DOHH2 (cell line): Measurements from ENCODE around the gene ATP6V0A1.

Experiments
- H3F3A ChIP-seq: fragments of 200-600 bp; sonication (generic), shearing (Covaris generic); 2 replicates; pipeline ENCODE4 v1.6.0; 2016; ENCODE audit warnings: antibody characterized with exemption, mild to moderate bottlenecking; ENCODE audit not compliant: control insufficient read depth, insufficient read depth
- H3K27ac ChIP-seq: fragments of 200-600 bp; sonication (generic); 2 replicates; pipeline ENCODE4 v1.5.1; 2014; ENCODE audit warnings: low read depth, mild to moderate bottlenecking, low read length, moderate library complexity
- H3K27me3 ChIP-seq: fragments of 200-600 bp; sonication (generic); 2 replicates; pipeline ENCODE4 v1.6.1; 2014; ENCODE audit warnings: mild to moderate bottlenecking, low read length, mixed read lengths; ENCODE audit not compliant: control insufficient read depth
- H3K36me3 ChIP-seq: fragments of 200-600 bp; sonication (generic); 2 replicates; pipeline ENCODE4 v1.6.1; 2014; ENCODE audit warnings: mild to moderate bottlenecking, low read length, moderate library complexity, mixed read lengths; ENCODE audit not compliant: control insufficient read depth
- H3K4me1 ChIP-seq: fragments of 200-600 bp; sonication (generic); 2 replicates; pipeline ENCODE4 v1.6.1; 2014; ENCODE audit warnings: mild to moderate bottlenecking, low read length, mixed read lengths; ENCODE audit not compliant: control insufficient read depth
- H3K4me2 ChIP-seq: fragments of 200-600 bp; sonication (generic); 2 replicates; pipeline ENCODE4 v1.6.0; 2014; ENCODE audit warnings: mild to moderate bottlenecking, low read length, moderate library complexity
- H3K4me3 ChIP-seq: fragments of 200-600 bp; sonication (generic); 2 replicates; pipeline ENCODE4 v1.5.1; 2014; ENCODE audit warnings: mild to moderate bottlenecking, low read length, mixed read lengths
- H3K79me2 ChIP-seq: fragments of 200-600 bp; sonication (generic); 2 replicates; pipeline ENCODE4 v1.6.1; 2014; ENCODE audit warnings: mild to moderate bottlenecking, low read length, mixed read lengths; ENCODE audit not compliant: control insufficient read depth
- H3K9me2 ChIP-seq: fragments of 200-600 bp; sonication (generic); replicated peaks from 2 replicates; pipeline ENCODE4 v1.6.1; 2014; ENCODE audit warnings: mild to moderate bottlenecking, low read length, mixed read lengths; ENCODE audit not compliant: control insufficient read depth
- H3K9me3 ChIP-seq: fragments of 200-600 bp; sonication (generic); 2 replicates; pipeline ENCODE4 v1.6.1; 2014; ENCODE audit warnings: antibody characterized with exemption, low read length, mixed read lengths; ENCODE audit not compliant: control insufficient read depth, insufficient read depth
- H4K20me1 ChIP-seq: fragments of 200-600 bp; sonication (generic); 2 replicates; pipeline ENCODE4 v1.6.0; 2014; ENCODE audit warnings: low read depth, mild to moderate bottlenecking, antibody characterized with exemption, low read length, moderate library complexity; ENCODE audit not compliant: control insufficient read depth, insufficient read depth
- CTCF ChIP-seq: fragments of 200-600 bp; sonication (generic); IDR thresholded peaks from one replicate; pipeline ENCODE4 v1.5.1; 2014; ENCODE audit warnings: antibody characterized with exemption, mild to moderate bottlenecking, low read depth, low read length; ENCODE audit not compliant: poor library complexity, severe bottlenecking
- EZH2phosphoT487 ChIP-seq: fragments of 200-600 bp; sonication (generic); IDR thresholded peaks from 2 replicates; pipeline ENCODE4 v1.6.1; 2017; ENCODE audit warnings: borderline replicate concordance, mild to moderate bottlenecking, antibody characterized with exemption, low read length, moderate library complexity, mixed read lengths

ATP6V0A1 gene

GRCh38 chr17:42494673-42495072, 36.0 kb downstream of the ATP6V0A1 start:
- H3K4me3 ChIP-seq, result no peak overlapping the region
- TF ChIP-seq EZH2phosphoT487 (no peak), CTCF (no peak)
- H3F3A ChIP-seq, result no peaks in the 10 kb centered on the region
- H3K4me1 ChIP-seq, result peaks cover 3% of the 10 kb centered on the region; the same call in 1 of the 2 replicates
- no peaks in the 10 kb centered on the region for H3K9me3 ChIP-seq
- no peak overlapping the region for H3K27ac ChIP-seq
- H3K9me2 ChIP-seq, result no peaks in the 10 kb centered on the region
- peaks cover 7% of the 10 kb centered on the region; the same call in 1 of the 2 replicates for H3K27me3 ChIP-seq
- no peaks in the 10 kb centered on the region for H4K20me1 ChIP-seq
- H3K79me2 ChIP-seq, result no peaks in the 10 kb centered on the region
- H3K36me3 ChIP-seq, result no peaks in the 10 kb centered on the region
- H3K4me2 ChIP-seq, result no peak overlapping the region

GRCh38 chr17:42498828-42499227, 40.1 kb downstream of the ATP6V0A1 start:
- Histone ChIP-seq H4K20me1 (no peaks in the 10 kb centered on the region), H3K4me3 (no peak overlapping the region), H3K4me2 (no peak overlapping the region), H3F3A (no peaks in the 10 kb centered on the region), H3K27ac (no peak overlapping the region), H3K9me3 (no peaks in the 10 kb centered on the region), H3K79me2 (no peaks in the 10 kb centered on the region), H3K27me3 (peaks cover 13% of the 10 kb centered on the region), H3K36me3 (no peaks in the 10 kb centered on the region), H3K9me2 (no peaks in the 10 kb centered on the region), H3K4me1 (peaks cover 3% of the 10 kb centered on the region; the same call in 1 of the 2 replicates)
- no peak for TF ChIP-seq EZH2phosphoT487
- TF ChIP-seq CTCF, result no peak

- Histone ChIP-seq H3K36me3 (no peaks in the 10 kb centered on the region), H3K79me2 (no peaks in the 10 kb centered on the region), H3K9me2 (no peaks in the 10 kb centered on the region), H3K9me3 (no peaks in the 10 kb centered on the region), H3K27ac (no peak overlapping the region), H3K4me3 (no peak overlapping the region), H3K27me3 (peaks cover 22% of the 10 kb centered on the region), H3K4me1 (no peaks in the 10 kb centered on the region), H4K20me1 (no peaks in the 10 kb centered on the region), H3K4me2 (no peak overlapping the region), H3F3A (no peaks in the 10 kb centered on the region)
- TF ChIP-seq CTCF (no peak), EZH2phosphoT487 (no peak)
These were observed 43.4 kb downstream of the ATP6V0A1 start for GRCh38 chr17:42502091-42502490.
